ENCODE measurements around the gene HIP1. TPM values are rescaled to one million over a fixed set of nuclear protein-coding genes. Genes with fewer than 3 reads are reported as not detected.

The HIP1 gene
- total and polyA plus RNA-seq, 9 of the 15 experiments (the other 6 are each of a cell fraction or from before 2014, with no cell fraction given) = 2.4 to 13.7 (median 9.5) TPM

DNA sequence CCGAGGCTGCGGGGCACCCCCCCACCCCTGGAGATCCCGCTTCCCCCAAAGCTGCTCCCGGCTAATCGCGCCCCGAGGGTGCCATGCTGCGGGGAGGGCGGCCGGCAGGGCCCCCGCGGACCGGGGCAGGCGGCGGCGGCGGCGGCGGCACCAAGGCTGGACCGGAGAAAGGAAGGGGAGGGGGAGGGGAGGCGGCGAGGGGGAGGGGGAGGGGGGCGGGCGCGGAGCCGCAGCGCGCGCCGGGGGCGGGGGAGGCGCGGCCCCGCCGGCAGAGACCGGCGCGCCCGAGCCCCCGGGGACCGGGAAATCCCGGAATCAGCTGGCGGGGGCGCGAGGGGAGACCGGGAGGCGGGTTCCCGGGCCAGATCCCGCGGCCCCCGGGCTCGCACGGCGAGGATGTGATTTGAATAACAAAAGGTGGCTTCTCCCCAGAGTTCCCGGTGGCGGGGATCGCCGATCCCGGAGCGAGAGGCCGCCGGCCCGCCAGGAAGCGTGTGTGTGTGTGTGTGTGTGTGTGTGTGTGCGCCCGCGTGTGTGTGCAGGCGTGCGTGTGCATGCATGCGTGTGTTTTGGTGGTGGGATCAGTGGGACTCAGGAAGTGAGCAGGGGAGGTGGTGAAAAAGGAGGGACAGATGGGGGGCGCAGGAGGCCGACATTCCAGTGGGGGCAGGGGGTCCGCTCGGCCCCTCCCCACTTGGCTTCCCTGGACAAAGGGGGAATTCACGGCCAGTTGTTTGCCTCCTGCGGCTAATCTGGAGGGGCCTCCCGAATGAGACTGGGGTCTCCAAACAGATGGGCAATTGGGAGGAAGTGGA lies 99.5 kb downstream of the HIP1 start (continued):
- TF ChIP-seq, protein P1, sequence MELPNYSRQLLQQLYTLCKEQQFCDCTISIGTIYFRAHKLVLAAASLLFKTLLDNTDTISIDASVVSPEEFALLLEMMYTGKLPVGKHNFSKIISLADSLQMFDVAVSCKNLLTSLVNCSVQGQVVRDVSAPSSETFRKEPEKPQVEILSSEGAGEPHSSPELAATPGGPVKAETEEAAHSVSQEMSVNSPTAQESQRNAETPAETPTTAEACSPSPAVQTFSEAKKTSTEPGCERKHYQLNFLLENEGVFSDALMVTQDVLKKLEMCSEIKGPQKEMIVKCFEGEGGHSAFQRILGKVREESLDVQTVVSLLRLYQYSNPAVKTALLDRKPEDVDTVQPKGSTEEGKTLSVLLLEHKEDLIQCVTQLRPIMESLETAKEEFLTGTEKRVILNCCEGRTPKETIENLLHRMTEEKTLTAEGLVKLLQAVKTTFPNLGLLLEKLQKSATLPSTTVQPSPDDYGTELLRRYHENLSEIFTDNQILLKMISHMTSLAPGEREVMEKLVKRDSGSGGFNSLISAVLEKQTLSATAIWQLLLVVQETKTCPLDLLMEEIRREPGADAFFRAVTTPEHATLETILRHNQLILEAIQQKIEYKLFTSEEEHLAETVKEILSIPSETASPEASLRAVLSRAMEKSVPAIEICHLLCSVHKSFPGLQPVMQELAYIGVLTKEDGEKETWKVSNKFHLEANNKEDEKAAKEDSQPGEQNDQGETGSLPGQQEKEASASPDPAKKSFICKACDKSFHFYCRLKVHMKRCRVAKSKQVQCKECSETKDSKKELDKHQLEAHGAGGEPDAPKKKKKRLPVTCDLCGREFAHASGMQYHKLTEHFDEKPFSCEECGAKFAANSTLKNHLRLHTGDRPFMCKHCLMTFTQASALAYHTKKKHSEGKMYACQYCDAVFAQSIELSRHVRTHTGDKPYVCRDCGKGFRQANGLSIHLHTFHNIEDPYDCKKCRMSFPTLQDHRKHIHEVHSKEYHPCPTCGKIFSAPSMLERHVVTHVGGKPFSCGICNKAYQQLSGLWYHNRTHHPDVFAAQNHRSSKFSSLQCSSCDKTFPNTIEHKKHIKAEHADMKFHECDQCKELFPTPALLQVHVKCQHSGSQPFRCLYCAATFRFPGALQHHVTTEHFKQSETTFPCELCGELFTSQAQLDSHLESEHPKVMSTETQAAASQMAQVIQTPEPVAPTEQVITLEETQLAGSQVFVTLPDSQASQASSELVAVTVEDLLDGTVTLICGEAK (IDR thresholded peaks at IDR 0.05) = peak; percentile 74
- TF ChIP-seq, protein P1 (CRISPR knock-in tag; IDR thresholded peaks at IDR 0.05) = no peak
- peak; percentile 63 for TF ChIP-seq POLR2A (conservative IDR thresholded peaks at IDR 0.05)
- TF ChIP-seq ETV1 (tag; conservative IDR thresholded peaks at IDR 0.05; ENCODE audit: low read depth) = peak; percentile 79
- TF ChIP-seq, protein P2, sequence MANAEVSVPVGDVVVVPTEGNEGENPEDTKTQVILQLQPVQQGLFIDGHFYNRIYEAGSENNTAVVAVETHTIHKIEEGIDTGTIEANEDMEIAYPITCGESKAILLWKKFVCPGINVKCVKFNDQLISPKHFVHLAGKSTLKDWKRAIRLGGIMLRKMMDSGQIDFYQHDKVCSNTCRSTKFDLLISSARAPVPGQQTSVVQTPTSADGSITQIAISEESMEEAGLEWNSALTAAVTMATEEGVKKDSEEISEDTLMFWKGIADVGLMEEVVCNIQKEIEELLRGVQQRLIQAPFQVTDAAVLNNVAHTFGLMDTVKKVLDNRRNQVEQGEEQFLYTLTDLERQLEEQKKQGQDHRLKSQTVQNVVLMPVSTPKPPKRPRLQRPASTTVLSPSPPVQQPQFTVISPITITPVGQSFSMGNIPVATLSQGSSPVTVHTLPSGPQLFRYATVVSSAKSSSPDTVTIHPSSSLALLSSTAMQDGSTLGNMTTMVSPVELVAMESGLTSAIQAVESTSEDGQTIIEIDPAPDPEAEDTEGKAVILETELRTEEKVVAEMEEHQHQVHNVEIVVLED (CRISPR knock-in tag; IDR thresholded peaks at IDR 0.05) = 0 out of 2 replicates have a peak, but pooled peaks have one; percentile 41
- TF ChIP-seq, protein P3, sequence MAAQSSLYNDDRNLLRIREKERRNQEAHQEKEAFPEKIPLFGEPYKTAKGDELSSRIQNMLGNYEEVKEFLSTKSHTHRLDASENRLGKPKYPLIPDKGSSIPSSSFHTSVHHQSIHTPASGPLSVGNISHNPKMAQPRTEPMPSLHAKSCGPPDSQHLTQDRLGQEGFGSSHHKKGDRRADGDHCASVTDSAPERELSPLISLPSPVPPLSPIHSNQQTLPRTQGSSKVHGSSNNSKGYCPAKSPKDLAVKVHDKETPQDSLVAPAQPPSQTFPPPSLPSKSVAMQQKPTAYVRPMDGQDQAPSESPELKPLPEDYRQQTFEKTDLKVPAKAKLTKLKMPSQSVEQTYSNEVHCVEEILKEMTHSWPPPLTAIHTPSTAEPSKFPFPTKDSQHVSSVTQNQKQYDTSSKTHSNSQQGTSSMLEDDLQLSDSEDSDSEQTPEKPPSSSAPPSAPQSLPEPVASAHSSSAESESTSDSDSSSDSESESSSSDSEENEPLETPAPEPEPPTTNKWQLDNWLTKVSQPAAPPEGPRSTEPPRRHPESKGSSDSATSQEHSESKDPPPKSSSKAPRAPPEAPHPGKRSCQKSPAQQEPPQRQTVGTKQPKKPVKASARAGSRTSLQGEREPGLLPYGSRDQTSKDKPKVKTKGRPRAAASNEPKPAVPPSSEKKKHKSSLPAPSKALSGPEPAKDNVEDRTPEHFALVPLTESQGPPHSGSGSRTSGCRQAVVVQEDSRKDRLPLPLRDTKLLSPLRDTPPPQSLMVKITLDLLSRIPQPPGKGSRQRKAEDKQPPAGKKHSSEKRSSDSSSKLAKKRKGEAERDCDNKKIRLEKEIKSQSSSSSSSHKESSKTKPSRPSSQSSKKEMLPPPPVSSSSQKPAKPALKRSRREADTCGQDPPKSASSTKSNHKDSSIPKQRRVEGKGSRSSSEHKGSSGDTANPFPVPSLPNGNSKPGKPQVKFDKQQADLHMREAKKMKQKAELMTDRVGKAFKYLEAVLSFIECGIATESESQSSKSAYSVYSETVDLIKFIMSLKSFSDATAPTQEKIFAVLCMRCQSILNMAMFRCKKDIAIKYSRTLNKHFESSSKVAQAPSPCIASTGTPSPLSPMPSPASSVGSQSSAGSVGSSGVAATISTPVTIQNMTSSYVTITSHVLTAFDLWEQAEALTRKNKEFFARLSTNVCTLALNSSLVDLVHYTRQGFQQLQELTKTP (IDR thresholded peaks at IDR 0.05; ENCODE audit: low read depth in 1 of 2, partially characterized antibody in 2 of 2) = peak in 1 of 2 experiments; percentile 85
- TF ChIP-seq, protein P4, sequence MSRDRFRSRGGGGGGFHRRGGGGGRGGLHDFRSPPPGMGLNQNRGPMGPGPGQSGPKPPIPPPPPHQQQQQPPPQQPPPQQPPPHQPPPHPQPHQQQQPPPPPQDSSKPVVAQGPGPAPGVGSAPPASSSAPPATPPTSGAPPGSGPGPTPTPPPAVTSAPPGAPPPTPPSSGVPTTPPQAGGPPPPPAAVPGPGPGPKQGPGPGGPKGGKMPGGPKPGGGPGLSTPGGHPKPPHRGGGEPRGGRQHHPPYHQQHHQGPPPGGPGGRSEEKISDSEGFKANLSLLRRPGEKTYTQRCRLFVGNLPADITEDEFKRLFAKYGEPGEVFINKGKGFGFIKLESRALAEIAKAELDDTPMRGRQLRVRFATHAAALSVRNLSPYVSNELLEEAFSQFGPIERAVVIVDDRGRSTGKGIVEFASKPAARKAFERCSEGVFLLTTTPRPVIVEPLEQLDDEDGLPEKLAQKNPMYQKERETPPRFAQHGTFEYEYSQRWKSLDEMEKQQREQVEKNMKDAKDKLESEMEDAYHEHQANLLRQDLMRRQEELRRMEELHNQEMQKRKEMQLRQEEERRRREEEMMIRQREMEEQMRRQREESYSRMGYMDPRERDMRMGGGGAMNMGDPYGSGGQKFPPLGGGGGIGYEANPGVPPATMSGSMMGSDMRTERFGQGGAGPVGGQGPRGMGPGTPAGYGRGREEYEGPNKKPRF (IDR thresholded peaks at IDR 0.05; ENCODE audit: low read depth, low read length) = no peak
- peak; percentile 42 to 63; a peak in 3 of 4 replicates for TF ChIP-seq NRF1 (conservative IDR thresholded peaks at IDR 0.05 in 1 of 2, IDR thresholded peaks at IDR 0.05 in 1 of 2)
- TF ChIP-seq ZNF232 (CRISPR knock-in tag; IDR thresholded peaks at IDR 0.05) = 0 out of 2 replicates have a peak, but pooled peaks have one; percentile 57
